Activated CD4-positive, CD25-positive, alpha-beta regulatory T cell (primary cell): ENCODE results near the gene MIF.
"Not testable (repeated sequence)": the region's sequence is repeated elsewhere in the genome, so short reads cannot be mapped to it uniquely, and the experiment has no call there.

ENCODE experiments used
- DNase-seq, 4 experiments: peaks; one replicate each; lab custom pipeline; 2025; lab: John Stamatoyannopoulos, UW

MIF gene

DNA sequence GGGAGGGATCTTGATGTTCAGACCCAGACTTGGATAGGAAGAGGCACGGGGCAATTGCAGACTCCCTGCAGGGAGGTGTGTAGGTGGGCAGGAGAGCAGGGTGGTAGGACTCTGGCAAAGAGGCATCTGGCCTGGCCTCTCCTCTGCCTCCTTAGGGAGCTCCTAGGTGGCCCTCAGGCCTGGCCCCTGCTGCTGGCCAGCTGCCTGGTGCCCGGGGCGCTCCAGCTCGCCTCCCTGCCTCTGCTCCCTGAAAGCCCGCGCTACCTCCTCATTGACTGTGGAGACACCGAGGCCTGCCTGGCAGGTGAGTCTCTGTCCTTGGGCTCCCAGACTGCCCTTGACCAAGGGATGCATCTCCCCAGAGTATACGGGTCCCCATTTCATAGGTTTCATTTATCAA lies 16.6 kb upstream of the MIF start:
- DNase-seq = no peak

DNA sequence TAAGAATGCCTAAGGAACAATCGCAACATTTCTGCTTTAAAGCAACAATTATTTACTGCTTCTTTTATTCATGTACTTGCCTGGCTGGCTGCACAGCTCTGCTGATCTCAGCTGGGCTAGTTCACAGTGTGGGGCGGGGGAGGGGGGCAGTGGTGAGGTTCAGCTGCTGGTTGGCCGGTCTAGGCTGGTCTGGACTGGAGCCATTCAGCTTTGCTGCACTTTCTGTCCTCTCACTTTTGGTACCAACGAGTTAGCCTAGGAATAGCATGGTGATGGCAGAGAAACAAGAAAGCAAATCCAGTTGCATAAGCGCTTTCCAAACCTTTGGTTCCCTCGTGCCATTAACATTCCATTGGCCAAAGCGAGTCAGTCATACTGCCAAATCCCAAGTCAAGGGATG lies 16.0 kb upstream of the MIF start:
- DNase-seq = no peak

DNA sequence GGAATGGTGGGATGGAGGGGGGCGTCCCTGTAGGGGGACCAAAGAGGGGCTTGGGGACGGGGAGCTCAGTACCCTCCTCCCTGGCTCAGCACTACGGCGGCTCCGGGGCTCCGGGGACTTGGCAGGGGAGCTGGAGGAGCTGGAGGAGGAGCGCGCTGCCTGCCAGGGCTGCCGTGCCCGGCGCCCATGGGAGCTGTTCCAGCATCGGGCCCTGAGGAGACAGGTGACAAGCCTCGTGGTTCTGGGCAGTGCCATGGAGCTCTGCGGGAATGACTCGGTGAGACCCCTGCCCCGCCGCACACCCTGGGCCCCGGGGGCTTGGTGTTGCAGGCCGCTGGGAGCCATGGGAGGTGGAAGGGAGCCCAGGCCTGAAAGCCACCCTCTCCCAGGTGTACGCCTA lies 11.8 kb upstream of the MIF start:
- no peak for DNase-seq

DNA sequence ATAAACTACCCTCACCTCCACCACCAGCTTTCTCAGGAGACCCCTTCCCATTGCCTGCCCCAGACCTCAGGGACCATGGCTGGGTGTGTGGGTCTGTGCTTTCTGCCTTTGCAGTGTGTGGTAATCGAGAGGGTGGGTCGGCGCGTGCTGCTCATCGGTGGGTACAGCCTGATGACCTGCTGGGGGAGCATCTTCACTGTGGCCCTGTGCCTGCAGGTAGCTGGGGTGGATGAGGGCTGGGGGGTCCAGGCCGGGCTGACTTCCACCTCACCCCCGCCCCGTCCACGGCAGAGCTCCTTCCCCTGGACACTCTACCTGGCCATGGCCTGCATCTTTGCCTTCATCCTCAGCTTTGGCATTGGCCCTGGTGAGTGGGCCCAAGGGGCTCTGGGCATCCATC lies 10.5 kb upstream of the MIF start:
- DNase-seq = no peak

DNA sequence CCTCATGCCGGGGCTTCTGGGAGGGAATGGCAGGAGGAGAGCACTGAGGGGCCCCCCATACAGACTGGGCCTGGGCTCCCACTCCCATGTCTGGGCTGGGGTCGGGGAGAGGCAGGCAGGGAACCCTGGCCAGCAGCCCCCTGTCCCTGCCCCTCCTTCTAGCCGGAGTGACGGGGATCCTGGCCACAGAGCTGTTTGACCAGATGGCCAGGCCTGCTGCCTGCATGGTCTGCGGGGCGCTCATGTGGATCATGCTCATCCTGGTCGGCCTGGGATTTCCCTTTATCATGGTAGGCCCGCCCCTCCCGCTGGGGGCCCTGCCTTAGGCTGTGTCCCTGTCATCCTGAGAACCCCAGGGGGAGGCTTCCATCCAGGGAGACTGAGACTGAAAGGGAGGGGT lies 10.0 kb upstream of the MIF start:
- DNase-seq = no peak

DNA sequence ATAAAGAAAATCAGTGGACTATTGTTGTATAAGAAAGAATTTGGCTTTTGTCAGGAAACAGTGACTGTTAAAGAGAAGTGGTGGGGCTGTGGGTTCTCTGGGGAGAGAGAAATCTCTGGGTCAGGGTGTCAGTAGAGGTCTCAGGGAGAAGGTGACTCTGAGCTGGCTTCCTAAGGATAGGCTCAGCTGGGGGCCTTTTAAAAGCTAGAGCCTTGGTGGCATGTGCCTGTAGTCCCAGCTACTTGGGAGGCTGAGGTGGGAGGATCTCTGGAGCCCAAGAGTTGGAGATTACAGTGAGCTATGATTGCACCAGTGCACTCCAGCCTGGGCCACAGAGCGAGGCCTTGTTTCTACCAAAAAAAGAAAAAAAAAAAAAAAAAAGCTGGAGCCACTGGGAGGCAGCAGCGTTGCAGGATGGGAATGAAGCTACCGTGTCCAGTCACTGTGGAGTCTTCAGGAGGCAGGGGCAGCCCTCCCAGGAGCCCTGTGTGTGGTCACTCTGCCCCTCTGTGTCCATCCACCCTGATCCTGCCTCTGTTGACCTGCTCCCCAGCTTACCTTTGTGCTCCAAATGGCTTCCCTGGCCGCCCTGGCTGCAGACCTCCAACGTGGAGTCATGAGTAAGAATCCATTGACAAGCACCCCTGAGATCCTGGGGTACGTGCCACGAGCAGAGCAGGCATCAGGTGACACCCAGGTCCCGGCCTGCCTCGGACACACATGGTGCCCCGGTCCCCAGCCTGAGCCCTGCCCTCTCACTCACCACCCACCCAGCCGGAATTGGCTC lies 5.4 kb upstream of the MIF start:
- DNase-seq = no peak

DNA sequence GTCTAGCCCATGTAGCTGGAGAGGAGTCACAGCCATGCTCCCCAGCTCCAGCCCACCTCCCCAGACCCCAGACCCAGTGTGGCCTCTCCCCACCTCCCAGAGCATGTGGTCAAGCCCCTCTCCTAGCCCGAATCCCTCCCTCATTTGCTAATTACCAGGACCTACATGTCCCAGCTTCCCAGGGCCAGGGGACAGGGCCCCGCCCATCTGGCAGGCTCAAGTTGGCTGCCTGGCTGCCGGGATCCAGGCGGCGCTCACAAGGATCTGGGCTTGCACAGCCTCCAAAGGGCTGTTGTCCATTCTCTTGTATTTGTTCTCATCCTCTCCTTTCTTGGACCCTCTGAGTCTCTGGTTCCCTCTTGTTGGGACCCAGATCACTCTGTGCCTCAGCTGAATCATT lies 4.6 kb upstream of the MIF start:
- no peak for DNase-seq

DNA sequence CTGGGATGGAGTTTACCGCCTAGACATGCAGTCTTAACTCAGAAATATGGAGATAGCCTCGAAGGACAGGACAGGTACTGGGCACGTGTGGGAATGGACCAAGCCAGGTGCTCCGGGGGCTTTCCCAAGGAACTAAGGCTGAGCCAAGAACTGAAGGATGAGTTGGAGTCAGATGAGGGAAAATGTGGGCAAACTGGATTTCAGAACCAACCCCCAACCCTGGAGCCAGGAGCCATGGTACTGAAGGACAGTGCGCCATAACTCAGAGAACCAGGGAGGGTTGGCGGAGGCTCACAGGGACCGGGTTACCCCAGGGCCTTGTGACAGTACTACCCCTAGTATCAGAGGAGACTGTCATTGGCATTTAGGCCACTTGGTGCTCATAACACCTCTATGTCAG lies 2.5 kb upstream of the MIF start:
- DNase-seq = no peak

DNA sequence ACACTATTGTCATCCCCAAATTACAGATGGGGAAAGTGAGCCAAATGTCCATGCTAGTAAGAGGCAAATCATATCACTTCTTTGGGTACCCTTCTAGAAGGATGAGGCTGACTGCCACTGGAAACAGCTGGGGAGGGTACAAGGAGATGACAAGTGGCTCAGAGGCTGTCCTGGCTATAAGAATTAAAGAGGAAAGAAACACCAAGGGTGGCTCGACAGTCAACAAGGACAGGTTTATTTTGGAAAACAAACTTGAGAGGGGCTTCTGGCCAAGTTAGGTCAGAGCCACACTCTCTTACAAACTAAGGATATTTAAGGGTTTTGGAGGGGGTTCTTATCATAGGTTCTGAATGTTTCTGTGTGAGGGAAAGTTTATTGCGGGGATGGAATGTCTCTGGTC lies 2.1 kb upstream of the MIF start:
- DNase-seq = no peak

DNA sequence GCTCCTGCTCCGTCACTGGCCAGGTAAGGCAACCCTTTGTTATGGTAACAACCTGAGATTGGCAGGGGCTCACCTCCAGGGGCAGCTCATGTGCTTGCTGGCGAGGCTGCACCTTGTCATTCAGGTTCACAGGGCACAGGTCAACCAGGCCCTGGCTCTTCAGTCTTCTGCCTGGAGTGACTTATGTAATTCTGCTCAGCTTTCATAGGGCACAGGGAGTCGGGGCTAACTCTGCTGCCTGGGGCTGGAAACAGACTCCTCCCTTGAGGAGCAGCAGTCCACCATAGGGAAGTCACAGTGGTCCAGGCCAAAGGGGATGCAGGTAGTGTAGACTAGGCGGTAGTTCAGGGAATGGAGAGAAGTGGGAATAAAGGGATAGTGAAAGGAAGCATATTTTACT lies 1.5 kb upstream of the MIF start:
- no peak for DNase-seq

DNA sequence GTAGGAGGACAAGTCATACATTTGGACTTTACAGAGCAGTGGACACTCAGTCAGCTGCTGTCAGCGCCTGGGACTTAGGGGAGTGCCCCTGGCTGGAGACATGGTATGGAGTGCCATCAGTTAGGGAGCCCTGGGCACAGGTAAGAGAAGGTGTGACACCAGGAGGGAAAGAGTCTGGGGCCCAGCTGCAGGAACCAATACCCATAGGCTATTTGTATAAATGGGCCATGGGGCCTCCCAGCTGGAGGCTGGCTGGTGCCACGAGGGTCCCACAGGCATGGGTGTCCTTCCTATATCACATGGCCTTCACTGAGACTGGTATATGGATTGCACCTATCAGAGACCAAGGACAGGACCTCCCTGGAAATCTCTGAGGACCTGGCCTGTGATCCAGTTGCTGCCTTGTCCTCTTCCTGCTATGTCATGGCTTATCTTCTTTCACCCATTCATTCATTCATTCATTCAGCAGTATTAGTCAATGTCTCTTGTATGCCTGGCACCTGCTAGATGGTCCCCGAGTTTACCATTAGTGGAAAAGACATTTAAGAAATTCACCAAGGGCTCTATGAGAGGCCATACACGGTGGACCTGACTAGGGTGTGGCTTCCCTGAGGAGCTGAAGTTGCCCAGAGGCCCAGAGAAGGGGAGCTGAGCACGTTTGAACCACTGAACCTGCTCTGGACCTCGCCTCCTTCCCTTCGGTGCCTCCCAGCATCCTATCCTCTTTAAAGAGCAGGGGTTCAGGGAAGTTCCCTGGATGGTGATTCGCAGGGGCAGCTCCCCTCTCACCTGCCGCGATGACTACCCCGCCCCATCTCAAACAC lies 850 bp upstream of the MIF start:
- DNase-seq = no peak

DNA sequence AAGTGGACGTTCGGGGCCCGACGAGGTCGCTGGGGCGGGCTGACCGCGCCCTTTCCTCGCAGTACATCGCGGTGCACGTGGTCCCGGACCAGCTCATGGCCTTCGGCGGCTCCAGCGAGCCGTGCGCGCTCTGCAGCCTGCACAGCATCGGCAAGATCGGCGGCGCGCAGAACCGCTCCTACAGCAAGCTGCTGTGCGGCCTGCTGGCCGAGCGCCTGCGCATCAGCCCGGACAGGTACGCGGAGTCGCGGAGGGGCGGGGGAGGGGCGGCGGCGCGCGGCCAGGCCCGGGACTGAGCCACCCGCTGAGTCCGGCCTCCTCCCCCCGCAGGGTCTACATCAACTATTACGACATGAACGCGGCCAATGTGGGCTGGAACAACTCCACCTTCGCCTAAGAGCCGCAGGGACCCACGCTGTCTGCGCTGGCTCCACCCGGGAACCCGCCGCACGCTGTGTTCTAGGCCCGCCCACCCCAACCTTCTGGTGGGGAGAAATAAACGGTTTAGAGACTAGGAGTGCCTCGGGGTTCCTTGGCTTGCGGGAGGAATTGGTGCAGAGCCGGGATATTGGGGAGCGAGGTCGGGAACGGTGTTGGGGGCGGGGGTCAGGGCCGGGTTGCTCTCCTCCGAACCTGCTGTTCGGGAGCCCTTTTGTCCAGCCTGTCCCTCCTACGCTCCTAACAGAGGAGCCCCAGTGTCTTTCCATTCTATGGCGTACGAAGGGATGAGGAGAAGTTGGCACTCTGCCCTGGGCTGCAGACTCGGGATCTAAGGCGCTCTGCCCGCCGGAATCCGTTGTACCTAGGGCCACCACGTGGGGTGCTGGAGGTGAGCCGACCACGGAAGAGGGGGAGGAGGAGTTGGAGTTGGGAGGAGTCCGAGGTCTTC lies 771 bp downstream of the MIF start:
- peak; percentile 30 to 45 (median 38) for DNase-seq

DNA sequence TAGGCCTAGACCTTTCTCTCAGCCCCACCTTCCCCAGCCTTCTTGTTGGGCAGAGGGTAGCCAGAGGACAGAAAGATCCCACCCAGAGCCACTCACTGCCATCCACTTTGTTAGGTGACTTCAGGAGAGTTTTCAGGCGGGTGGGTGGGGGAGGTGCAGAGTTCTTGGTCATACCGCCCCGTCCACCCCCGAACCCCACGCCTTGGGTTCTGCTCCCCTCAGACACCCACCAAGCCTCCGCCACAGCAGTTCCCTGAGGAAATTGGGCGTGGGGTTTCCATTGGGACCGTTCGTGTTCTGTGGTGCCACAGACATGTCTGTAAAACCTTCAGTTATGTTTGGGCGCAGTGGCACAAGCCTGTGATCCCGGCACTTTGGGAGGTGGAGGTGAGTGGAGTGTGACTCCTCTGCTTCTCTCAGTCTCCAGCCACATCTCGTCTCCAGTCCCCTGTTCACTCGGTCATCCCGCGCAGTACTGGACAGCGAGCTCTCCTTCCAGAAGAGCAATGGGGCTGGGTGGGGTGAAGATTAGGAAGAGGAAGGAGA lies 1.5 kb downstream of the MIF start:
- no peak for DNase-seq

DNA sequence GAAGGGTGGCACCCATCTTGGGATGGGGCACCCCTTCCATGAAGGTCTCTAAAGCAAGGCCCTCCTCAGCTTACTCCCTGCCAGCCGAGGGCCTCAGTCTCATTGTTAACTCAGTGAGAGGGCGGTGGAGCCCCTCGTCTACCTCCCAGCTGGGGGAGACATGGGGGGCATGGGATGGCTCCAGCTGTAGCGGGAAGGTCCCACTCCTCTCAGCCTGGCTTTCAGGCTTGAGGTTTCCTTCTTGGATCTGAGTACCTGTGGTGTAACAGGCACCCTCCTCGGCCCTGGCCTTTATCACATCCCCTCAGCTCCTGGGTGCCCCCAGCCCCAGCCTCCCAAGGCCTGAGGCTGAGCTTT lies 2.0 kb downstream of the MIF start:
- DNase-seq = no peak

DNA sequence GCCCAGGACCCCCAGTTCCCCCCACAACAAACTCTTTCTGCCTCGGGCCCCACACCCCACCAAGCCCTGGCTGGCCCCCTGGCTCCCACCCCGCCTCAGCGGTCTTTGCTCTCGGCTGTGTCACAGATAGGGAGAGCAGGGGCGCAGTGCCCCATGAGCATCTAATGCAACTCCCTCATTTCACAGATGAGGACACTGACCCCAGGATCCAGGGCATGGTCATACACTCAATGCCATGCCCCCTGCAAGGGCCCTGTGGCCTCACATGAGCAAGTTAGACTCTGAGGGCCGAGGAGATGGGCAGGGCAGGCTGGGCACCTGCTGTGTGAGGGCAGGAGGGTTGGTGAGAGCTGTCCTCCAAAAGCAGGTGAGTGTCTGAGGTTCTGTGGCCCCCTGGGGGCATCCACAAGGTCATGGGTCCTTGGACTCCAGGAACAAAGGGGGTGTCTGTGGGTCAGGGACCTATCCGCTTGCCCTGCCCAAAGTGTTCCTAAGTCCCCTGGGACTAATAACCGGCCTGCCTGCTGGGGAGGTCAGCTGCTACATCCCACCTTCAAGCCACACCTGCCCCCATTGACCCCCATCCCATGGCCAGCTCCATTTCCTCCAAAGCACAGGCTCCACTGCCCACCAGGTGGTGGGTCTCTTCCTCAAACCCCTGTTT lies 2.5 kb downstream of the MIF start:
- DNase-seq = no peak

DNA sequence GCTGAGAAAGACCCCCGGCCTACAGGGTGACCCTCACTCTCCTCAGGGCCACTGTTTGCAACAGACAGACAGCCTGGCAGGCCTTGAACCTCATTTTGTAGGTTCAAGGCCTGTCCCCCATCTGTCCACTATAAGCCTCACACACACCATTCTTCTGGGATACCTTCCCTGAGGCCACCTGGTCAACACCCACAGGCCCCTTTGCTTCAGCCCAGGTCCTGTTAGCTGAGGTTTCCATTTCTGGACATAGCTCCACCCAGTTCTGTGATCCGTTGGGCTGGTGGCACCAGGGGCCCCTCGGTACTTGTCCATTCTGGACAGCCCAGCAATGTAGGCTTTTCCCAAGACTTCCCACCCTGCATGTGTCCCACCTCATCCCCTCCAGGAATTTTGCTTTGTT lies 3.1 kb downstream of the MIF start:
- no peak for DNase-seq

DNA sequence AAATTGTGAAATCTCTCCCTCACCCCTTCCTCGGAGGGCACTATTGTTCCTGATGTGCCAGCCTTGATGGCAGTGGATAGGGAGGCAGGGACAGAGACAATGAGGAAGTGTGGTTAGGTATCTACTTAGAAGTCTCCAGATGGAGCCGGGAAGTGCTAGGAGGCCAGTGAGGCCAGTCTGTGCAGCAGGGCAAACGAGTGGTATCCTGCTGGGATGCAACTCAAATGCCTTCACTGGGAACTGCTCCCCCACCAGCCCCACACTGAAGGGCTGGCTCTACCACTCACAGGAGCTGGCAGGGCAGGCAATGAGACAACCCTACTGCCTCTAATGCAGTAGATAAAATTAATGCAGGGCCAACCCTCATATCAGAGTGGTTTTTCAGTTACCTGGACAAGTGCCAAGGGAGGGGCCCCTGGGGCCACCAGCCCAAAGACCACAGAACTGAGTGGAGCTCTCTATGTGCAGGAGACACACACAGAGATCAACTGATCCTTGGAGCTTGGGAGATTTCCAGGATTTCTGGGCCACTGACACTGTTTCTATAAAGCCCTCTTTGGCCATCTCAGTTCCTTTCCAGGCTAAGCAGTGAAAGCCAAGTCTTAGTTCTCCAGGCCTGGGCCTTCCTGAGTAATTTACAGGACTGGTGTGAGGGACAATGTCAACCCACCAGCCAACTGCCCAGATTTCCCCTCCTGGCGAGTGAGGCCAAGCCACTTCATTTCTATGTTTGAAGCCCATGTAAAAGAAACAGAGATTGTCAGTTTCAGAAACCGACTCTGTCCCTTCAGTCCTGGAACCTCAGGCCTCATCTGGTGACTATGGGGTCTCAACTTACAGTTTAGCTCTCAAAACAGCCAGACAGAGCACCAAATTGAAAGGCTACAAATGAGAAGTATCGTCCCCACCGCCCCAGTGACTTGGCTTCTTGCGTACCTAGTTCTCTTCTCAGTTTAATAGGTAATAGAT lies 4.1 kb downstream of the MIF start:
- no peak for DNase-seq

DNA sequence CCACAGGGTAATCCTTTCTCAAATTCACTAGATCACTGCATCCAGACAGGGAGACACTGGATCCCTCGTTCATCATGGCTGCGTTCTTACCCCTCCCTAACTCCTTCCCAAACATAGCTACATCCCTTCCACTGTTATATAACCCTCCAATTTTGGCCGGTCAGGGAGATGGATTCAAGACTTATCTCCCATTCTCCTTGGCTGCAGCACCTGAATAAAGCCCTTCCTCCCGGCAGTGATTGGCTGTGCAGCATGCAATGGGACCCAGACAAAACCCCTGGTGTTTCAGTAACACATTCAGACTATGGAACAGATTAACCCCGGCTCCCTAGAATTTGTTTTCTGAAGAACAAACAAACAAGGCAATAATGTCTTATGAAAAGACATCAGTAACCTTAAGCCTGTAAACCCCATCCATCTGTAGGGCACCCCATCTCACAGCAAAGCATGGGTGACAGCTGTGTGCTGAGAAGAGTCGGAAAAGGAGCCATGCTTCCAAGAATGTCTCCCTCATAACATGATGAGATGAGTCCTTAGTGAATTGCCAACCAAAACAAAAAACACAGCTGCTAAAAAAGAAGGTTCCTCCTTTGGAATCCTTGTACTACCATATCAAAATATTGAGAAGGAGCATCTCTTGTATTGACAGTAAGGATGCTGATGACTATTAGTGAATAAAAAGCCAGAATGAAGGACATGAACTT lies 5.0 kb downstream of the MIF start:
- no peak for DNase-seq

DNA sequence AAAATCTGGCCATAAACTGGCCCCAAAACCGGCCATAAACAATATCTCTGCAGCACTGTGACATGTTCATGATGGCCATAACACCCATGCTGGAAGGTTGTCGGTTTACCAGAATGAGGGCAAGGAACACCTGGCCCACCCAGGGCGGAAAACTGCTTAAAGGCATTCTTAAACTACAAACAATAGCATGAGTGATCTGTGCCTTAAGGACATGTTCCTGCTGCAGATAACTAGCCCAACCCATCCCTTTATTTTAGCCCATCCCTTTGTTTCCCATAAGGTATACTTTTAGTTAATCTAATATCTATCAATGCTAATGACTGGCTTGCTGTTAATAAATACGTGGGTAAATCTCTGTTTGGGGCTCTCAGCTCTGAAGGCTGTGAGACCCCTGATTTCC lies 6.0 kb downstream of the MIF start:
- not testable (repeated sequence) for DNase-seq

DNA sequence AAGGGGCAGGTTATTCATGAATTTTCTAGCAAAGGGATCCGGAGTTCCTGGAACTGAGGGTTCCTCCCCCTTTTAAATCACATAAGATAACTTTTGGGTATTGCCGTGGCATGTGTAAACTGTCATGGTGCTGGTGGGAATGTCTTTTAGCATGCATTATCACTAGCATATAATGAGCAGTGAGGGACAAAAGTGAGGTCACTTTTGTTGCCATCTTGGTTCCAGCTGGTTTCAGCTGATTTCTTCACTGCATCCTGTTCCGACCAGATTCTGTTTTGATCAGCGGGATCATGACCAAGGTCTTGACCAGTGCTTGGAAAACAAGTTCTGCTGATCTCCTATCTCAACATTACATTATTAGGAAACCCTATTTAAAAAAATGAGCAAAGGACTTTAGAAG lies 7.4 kb downstream of the MIF start:
- no peak for DNase-seq
